H1 (cell line): ENCODE data around the gene NCK2.

ENCODE experiments used
- CREB1 ChIP-seq: IDR thresholded peaks from 2 replicates; pipeline ENCODE4 v1.6.1; 2012; ENCODE audit warnings: inconsistent platforms
- FOSL1 ChIP-seq: IDR thresholded peaks from 2 replicates; pipeline ENCODE4 v1.6.1; 2011; ENCODE audit warnings: mild to moderate bottlenecking, low read depth, low read length, moderate library complexity; ENCODE audit not compliant: insufficient read depth
- JUN ChIP-seq: IDR thresholded peaks from 2 replicates; pipeline ENCODE4 v1.6.1; 2011; ENCODE audit warnings: low read depth, mild to moderate bottlenecking, improper control_type of control experiment, low read length
- POLR2A ChIP-seq, 2 experiments: IDR thresholded peaks; 1 replicate in 1 of 2; 2 replicates in 1 of 2; pipeline ENCODE4 v1.6.1; 2011; ENCODE audit warnings: low read depth in 2 of 2, low read length in 2 of 2, mild to moderate bottlenecking in 2 of 2; ENCODE audit errors: control extremely low read depth in 1 of 2
- TF ChIP-seq, protein P1 (sequence below), 3 experiments: IDR thresholded peaks; 1 replicate in 2 of 3; 2 replicates in 1 of 3; pipeline versions ENCODE4 v1.5.1 to v1.6.1; 2011; ENCODE audit warnings: low read length in 3 of 3, mild to moderate bottlenecking in 3 of 3, inconsistent platforms in 2 of 3, low read depth in 1 of 3, moderate library complexity in 1 of 3; ENCODE audit not compliant: insufficient read depth in 1 of 3; ENCODE audit errors: control extremely low read depth in 1 of 3

DNA sequence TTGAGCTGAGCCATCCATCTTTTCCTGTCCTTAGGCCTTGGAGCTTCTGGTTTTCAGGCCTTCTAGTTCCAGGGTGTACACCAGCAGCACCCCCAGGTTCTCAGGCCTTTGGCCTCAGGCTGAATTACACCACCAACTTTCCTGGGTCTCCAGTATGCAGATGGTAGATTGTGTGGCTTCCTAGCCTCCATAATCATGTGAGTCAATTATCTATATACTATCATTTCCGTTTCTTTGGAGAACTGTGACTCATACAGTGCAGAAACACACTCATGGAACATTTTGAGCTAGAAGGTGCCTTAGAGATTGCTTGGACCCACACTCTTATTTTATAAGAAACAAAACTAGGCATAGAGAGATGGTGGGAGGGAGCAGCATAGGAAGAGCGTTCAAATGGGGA lies 167.4 kb downstream of the NCK2 start:
- no peak for TF ChIP-seq FOSL1
- no peak for TF ChIP-seq CREB1
- TF ChIP-seq JUN, result no peak
- TF ChIP-seq, protein P1, sequence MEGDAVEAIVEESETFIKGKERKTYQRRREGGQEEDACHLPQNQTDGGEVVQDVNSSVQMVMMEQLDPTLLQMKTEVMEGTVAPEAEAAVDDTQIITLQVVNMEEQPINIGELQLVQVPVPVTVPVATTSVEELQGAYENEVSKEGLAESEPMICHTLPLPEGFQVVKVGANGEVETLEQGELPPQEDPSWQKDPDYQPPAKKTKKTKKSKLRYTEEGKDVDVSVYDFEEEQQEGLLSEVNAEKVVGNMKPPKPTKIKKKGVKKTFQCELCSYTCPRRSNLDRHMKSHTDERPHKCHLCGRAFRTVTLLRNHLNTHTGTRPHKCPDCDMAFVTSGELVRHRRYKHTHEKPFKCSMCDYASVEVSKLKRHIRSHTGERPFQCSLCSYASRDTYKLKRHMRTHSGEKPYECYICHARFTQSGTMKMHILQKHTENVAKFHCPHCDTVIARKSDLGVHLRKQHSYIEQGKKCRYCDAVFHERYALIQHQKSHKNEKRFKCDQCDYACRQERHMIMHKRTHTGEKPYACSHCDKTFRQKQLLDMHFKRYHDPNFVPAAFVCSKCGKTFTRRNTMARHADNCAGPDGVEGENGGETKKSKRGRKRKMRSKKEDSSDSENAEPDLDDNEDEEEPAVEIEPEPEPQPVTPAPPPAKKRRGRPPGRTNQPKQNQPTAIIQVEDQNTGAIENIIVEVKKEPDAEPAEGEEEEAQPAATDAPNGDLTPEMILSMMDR (IDR thresholded peaks at IDR 0.05; ENCODE audit: control extremely low read depth in 1 of 3, insufficient read depth in 1 of 3, low read depth in 1 of 3, low read length in 3 of 3), result no peak
- TF ChIP-seq POLR2A (IDR thresholded peaks at IDR 0.05; ENCODE audit: control extremely low read depth in 1 of 2, low read depth in 2 of 2, low read length in 2 of 2), result no peak
